HG02610 (cell line): ENCODE data around the gene MRPL16.
"Not testable (repeated sequence)": the region's sequence is repeated elsewhere in the genome, so short reads cannot be mapped to it uniquely, and the experiment has no call there.

Experiments
- ATAC-seq: cut with Tn5 transposase; IDR thresholded peaks from one replicate; pipeline ENCODE4 v1.9.1; 2021; ENCODE audit warnings: mild to moderate bottlenecking, moderate library complexity; ENCODE audit not compliant: unreplicated experiment

The MRPL16 gene

GRCh38 chr11:59810189-59810910 lies at the start of gene MRPL16:
TSS of gene MRPL16 (minus strand) at chr11:59810778. CDS start at chr11:59810658, 120 bp downstream.
- peak; percentile 98 for ATAC-seq

GRCh38 chr11:59859673-59860072 lies 49.1 kb upstream of the MRPL16 start:
- no peak for ATAC-seq

DNA sequence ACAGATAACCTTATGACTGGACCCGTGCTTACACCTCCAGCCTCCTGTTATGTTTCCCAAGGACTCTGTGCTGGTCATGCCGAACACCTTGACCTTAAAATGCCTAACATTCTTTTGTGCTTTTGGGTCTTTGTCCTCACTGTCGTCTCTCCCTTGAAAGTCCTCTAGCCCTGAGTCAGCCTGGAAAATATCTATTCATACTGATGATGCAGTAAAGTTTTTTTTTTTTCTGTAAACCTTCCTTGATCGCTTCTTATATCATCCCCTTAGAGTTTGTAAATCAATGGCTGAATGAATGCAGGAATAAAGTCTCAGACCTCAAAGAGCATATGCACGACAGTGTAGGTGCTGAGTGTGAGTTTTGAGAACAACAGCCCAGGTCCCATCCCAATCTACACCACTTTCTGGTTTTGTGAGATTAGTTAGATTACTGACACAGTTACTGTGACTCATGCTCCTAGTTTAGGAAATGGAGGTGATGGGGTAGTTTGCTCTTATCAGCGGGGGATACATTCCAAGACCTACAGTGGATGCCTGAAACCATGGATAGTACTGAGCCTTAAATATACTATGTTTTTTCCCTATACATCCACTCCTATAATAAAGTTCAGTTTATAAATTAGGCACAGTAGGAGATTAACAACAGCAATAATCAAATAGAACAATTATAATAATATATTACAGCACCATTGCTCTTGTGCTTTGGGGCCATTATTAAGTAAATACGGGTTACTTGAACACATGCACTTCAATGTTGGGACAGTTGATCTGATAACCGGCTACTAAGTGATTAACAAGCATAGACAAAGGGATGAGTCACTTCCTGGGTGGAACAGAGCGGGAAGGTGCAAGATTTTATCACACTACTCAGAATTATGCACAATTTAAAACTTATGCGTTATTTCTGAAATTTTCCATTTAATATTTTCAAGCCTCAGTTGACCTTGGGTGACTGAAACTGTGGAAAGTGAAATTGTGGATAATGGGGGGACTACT lies 47.2 kb upstream of the MRPL16 start:
- no peak for ATAC-seq

DNA sequence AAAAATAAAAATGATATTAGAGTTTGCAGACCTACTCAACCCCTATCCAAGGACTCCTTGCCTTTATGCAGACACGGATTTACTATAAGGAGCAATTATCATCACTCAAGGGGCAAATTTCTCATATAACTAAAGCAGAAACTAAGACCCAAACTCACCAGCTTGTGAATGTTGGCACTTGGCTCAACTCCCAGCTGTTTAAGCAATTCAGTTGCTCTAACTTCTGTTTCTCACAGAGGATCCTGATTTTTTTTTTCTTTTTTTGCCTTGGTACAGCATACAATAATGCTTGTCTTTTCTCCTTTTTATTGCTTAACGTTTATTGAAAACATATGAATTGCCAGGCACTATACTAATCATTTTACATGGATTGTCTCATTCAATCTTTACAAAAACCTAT lies 44.3 kb upstream of the MRPL16 start:
- no peak for ATAC-seq

- not testable (repeated sequence) for ATAC-seq
Measured at GRCh38 chr11:59851416-59851815, 40.8 kb upstream of the MRPL16 start.

- not testable (repeated sequence) for ATAC-seq
Measured at GRCh38 chr11:59849551-59849950, 39.0 kb upstream of the MRPL16 start.

DNA sequence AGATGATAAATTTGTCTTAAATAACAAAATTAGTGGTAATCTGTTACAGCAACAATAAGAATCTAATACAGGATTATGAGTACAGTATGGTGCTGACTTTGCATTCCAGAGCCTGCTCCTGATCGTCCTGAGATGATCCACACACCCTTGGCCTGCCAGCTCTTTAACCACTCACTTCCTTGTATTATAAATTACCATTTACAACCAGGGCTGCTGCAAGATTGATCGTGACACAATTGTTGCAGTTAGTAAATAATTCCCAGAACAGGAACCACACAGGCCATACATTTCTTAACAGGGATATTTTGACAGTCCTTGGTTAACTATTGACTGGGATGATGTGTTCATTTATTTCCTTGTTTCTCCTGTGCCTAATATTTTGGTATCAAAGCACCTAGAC lies 38.6 kb upstream of the MRPL16 start:
- ATAC-seq = no peak

- ATAC-seq = not testable (repeated sequence)
Measured at GRCh38 chr11:59848439-59848838, 37.9 kb upstream of the MRPL16 start.

DNA sequence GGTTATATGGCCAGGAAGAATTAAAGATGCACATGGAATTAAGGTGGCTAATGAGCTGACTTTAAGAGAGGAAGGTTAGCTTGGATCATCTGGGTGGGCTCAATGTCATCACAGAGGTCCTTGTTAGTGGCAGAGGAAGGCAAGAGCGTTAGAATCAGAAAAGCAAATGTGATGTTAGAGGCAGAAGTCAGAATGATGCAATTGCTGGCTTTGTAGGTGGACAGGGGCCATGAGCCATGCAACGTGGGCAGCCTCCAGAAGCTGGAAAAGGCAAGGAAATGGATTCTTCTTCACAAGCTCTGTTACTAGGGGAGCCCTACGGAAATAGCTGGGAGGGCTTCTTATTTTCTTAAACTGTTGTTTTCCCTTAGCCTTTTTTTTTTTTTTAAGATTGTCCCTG lies 37.0 kb upstream of the MRPL16 start:
- no peak for ATAC-seq

- ATAC-seq = no peak
Measured at GRCh38 chr11:59846556-59846955, 36.0 kb upstream of the MRPL16 start.

GRCh38 chr11:59845399-59845798 lies 34.8 kb upstream of the MRPL16 start, which contains the start of gene CBLIF:
TSS of gene CBLIF (minus strand) at chr11:59845499. CDS start at chr11:59845453, 46 bp downstream.
- no peak for ATAC-seq

- ATAC-seq = no peak
Measured at GRCh38 chr11:59842316-59842715, 31.7 kb upstream of the MRPL16 start.

- ATAC-seq = no peak
Measured at GRCh38 chr11:59841514-59841913, 30.9 kb upstream of the MRPL16 start.

DNA sequence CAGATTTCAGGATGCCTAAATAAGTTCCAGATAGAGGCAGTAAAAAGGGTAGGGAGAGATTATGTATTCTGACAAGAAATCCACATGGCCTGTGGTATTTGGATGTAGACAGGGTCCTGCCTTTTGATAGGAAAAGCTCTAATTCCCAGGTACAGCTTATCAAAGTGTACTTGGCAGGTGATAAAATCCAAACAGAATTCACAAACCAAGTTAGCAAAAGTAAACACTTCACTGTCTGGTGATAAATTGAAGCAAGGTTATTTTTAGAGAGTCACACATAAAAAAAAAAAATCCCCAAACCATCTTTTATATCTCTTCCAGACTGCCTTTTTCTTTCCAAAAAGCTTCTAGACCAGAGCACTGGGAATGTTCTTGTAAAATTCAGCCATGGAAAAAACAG lies 29.0 kb upstream of the MRPL16 start:
- no peak for ATAC-seq

DNA sequence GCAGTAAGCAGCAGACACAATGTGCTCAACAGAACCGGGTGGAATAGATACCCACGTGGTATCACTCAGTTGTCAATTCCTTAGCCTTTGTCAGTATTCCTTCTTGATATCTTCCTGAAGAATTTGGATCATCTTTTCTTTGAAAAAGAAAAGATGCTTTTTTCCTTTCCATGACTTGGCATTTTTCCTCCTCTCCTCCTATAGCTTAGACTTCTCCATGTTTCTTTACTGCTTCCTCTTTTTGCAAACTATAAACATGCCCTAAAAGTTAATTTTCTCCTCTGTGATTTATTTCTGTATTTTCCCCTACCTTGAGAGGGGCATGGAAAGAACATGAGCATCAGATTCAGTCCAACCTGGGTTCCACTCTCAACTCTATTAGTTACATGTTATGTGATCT lies 23.0 kb upstream of the MRPL16 start:
- ATAC-seq = no peak

DNA sequence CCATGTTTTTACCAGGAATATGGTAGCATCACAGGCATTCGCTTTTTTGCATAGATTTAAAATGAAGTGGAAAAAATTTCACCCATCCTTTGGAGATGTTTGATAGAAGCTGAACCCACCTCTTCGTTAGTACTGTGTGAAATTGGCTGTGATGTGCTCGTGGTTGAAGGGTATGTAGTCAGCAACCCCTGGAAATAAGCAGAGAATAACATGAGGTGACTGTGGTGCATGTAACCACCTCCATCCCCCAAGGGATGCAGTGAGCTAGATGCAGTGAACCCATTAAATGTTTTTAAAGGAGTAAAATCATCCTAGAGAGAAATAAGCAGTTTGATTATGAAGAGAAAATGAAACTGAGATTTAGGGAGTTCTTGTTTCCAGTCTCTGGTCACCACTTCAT lies 18.8 kb upstream of the MRPL16 start:
- no peak for ATAC-seq

- ATAC-seq = peak; percentile 82
Measured at GRCh38 chr11:59822989-59823566, 12.5 kb upstream of the MRPL16 start.

GRCh38 chr11:59818572-59818971 lies 8.0 kb upstream of the MRPL16 start:
- no peak for ATAC-seq

DNA sequence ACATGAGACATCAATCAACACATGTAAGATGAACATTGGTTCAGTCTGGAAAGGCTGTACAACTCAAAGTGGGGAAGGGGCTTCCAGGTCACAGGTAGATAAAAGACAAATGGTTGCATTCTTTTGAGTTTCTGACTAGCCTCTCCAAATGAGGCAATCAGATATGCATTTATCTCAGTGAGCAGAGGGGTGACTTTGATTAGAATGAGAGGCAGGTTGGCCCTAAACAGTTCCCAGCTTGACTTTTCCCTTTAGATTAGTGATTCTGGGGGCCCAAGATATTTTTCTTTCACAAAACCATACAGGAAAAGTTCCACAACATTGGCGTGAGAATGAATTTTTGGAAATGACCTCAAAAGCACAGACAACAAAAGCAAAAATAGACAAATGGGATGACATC lies 5.9 kb upstream of the MRPL16 start:
- not testable (repeated sequence) for ATAC-seq

DNA sequence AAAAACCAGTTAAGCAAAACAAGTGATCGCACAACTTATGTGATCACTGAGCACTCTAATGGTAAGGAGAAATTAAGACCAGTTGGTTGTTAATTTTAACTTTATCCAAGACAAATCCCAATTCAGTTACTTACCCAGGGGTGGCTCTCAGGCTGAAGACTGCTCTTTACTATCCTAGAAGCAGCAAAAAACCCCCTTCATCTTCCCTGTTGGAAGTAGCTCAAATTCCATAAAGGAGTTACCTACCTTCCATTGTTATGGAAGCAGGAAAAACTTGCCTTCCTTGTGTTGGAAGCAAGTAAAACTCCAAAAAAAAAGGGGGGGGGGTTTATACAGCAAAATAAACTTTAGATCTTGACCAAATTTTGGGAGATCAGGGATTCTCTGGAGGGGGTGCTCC lies 5.2 kb upstream of the MRPL16 start:
- no peak for ATAC-seq

GRCh38 chr11:59814021-59814420 lies 3.4 kb upstream of the MRPL16 start:
- no peak for ATAC-seq
